MCF 10A (cell line): ENCODE data around the gene CHRNA3. TPM values are rescaled to one million over a fixed set of nuclear protein-coding genes. Genes with fewer than 3 reads are reported as not detected.
A peak's percentile ranks its signal among the peaks of the same experiment; 100 is the strongest.

Experiments
- BruUV-seq: library from RNA; stranded (reverse); fragments of 400-500 nt; replicated peaks from 2 replicates; lab custom pipeline; 2021; lab: Mats Ljungman, UMichigan
- CTCF ChIA-PET: fragments of 300-600 bp; sonication (Branson Sonifier 250); formaldehyde crosslinking; extraction: SDS; loops from one replicate; lab custom pipeline; 2021; ENCODE audit warnings: antibody characterized with exemption, inconsistent platforms; lab: Yijun Ruan, JAX
- POLR2A ChIA-PET: fragments of 300-600, 350-650 bp; sonication (Branson Sonifier 250); formaldehyde crosslinking; extraction: SDS; loops from one replicate; lab custom pipeline; 2020; ENCODE audit warnings: antibody characterized with exemption, inconsistent platforms; lab: Yijun Ruan, JAX
- DNase-seq: peaks from one replicate; pipeline ENCODE4 v3.0.0-alpha.2; 2018; ENCODE audit not compliant: unreplicated experiment
- H3K27ac Mint-ChIP-seq: one replicate; pipeline ENCODE4 v1.8.0; 2022; ENCODE audit warnings: mild to moderate bottlenecking, low read depth, mixed read lengths; ENCODE audit not compliant: unreplicated experiment
- H3K27me3 Mint-ChIP-seq: one replicate; pipeline ENCODE4 v1.8.0; 2022; ENCODE audit warnings: mixed read lengths; ENCODE audit not compliant: insufficient read depth, unreplicated experiment
- H3K36me3 Mint-ChIP-seq: one replicate; pipeline ENCODE4 v1.8.0; 2022; ENCODE audit warnings: mild to moderate bottlenecking, moderate library complexity, mixed read lengths; ENCODE audit not compliant: insufficient read depth, unreplicated experiment
- H3K4me1 Mint-ChIP-seq: one replicate; pipeline ENCODE4 v1.8.0; 2022; ENCODE audit warnings: mixed read lengths; ENCODE audit not compliant: insufficient read depth, unreplicated experiment
- H3K4me3 Mint-ChIP-seq: one replicate; pipeline ENCODE4 v1.8.0; 2022; ENCODE audit warnings: mild to moderate bottlenecking, moderate library complexity, mixed read lengths; ENCODE audit not compliant: unreplicated experiment
- H3K9me3 Mint-ChIP-seq: one replicate; pipeline ENCODE4 v1.8.0; 2022; ENCODE audit warnings: mixed read lengths; ENCODE audit not compliant: unreplicated experiment
- CTCF ChIP-seq: fragments of 200-600 bp; IDR thresholded peaks from one replicate; pipeline ENCODE4 v1.8.0; 2022; ENCODE audit warnings: antibody characterized with exemption, mild to moderate bottlenecking; ENCODE audit not compliant: unreplicated experiment
- intact Hi-C: fragments of 100-400 bp; cut with micrococcal nuclease; formaldehyde crosslinking; loops from 2 replicates; pipeline ENCODE4 v1.14.1; 2022
- total RNA-seq: library from RNA; stranded (reverse); gene quantifications from 2 replicates; pipeline ENCODE4 v1.2.3, GENCODE V29; 2022

Gene CHRNA3
- total RNA-seq, 1 experiment from 2014 or later: not detected

GRCh38 chr15:78571382-78571781, 49.4 kb downstream of the CHRNA3 start:
- Mint-ChIP-seq H3K27me3 (no peaks in the 10 kb centered on the region), H3K36me3 (no peaks in the 10 kb centered on the region), H3K4me3 (no peak overlapping the region), H3K27ac (no peak overlapping the region), H3K9me3 (no peaks in the 10 kb centered on the region), H3K4me1 (peaks cover 5% of the 10 kb centered on the region)
- ChIA-PET POLR2A (no interaction called here), CTCF (interaction anchor here (0.6 to 0.9 kb wide), 2 partner anchors 436 to 457 kb away, joined by 3 read pairs; no protein-coding TSS in a partner anchor)
- TF ChIP-seq CTCF: no peak
- no peak for DNase-seq
- no TSS peak for BruUV-seq
- intact Hi-C loops: no loop called here

- Mint-ChIP-seq H3K36me3 (no peaks in the 10 kb centered on the region), H3K27ac (no peak overlapping the region), H3K27me3 (no peaks in the 10 kb centered on the region), H3K9me3 (no peaks in the 10 kb centered on the region), H3K4me3 (no peak overlapping the region), H3K4me1 (peaks cover 8% of the 10 kb centered on the region)
- ChIA-PET CTCF (interaction anchor here (0.6 to 0.9 kb wide), 2 partner anchors 435 to 457 kb away, joined by 3 read pairs; no protein-coding TSS in a partner anchor), POLR2A (no interaction called here)
- no TSS peak for BruUV-seq
- DNase-seq: peak; percentile 3
- TF ChIP-seq CTCF: no peak
- intact Hi-C loops: no loop called here
These were observed 50.1 kb downstream of the CHRNA3 start for GRCh38 chr15:78570710-78571109.

GRCh38 chr15:78567531-78567930, 53.3 kb downstream of the CHRNA3 start:
- no TSS peak for BruUV-seq
- intact Hi-C loops: no loop called here
- no peaks in the 10 kb centered on the region for H3K27me3 Mint-ChIP-seq
- no peaks in the 10 kb centered on the region for H3K36me3 Mint-ChIP-seq
- H3K4me1 Mint-ChIP-seq: peaks cover 8% of the 10 kb centered on the region
- no peak for TF ChIP-seq CTCF
- H3K9me3 Mint-ChIP-seq: no peaks in the 10 kb centered on the region
- ChIA-PET CTCF (interaction anchor here (0.6 kb wide), 2 partner anchors 142 to 151 kb away, joined by 3 read pairs; no protein-coding TSS in a partner anchor), POLR2A (interaction anchor here (0.7 to 3.8 kb wide), 3 partner anchors 22 to 31 kb away, joined by 3 to 67 read pairs (median 10); partner anchors contain the start of gene PSMA4)
- no peak overlapping the region for H3K4me3 Mint-ChIP-seq
- H3K27ac Mint-ChIP-seq: no peak overlapping the region
- no peak for DNase-seq

- peak; percentile 50 for DNase-seq
- Mint-ChIP-seq H3K9me3 (no peaks in the 10 kb centered on the region), H3K4me1 (peaks cover 8% of the 10 kb centered on the region), H3K36me3 (no peaks in the 10 kb centered on the region), H3K4me3 (peak overlapping the region; percentile 86), H3K27ac (peak overlapping the region; percentile 54), H3K27me3 (no peaks in the 10 kb centered on the region)
- intact Hi-C loops: loop anchor here (2.0 kb wide), 2 partner anchors 25 to 59 kb away; partner anchors contain the start of genes HYKK and PSMA4
- BruUV-seq: TSS peak; percentile 44
- TF ChIP-seq CTCF: peak; percentile 26
- ChIA-PET CTCF (interaction anchor here (0.6 to 2.0 kb wide), 10 partner anchors 8 to 1346 kb away, joined by 3 to 11 read pairs (median 3); partner anchors contain the start of gene IREB2), POLR2A (interaction anchor here (0.6 to 3.8 kb wide), 12 partner anchors 8 to 308 kb away, joined by 3 to 67 read pairs (median 6); partner anchors contain the start of genes HYKK, IREB2, PSMA4 and SKIC8)
These were observed 54.6 kb downstream of the CHRNA3 start for GRCh38 chr15:78565951-78566774.
